PC-3 (cell line): ENCODE measurements around the gene NSUN2. TPM values are rescaled to one million over a fixed set of nuclear protein-coding genes. Genes with fewer than 3 reads are reported as not detected.

Experiments used
- ATAC-seq: fragments of 200-7000 bp; cut with Tn5 transposase; 2 replicates; pipeline ENCODE4 v1.9.1; 2020; ENCODE audit warnings: mild to moderate bottlenecking, moderate library complexity
- BruUV-seq: library from RNA; stranded (reverse); fragments of 400-500 nt; replicated peaks from 2 replicates; lab custom pipeline; 2021; lab: Mats Ljungman, UMichigan
- CTCF ChIA-PET: fragments of 300-600 bp; sonication (Branson Sonifier 250); formaldehyde crosslinking; loops from one replicate; lab custom pipeline; 2022; ENCODE audit warnings: antibody characterized with exemption; lab: Charles Lee
- POLR2A ChIA-PET: fragments of 300-600 bp; sonication (Branson Sonifier 250); formaldehyde crosslinking; loops from one replicate; lab custom pipeline; 2022; ENCODE audit warnings: antibody characterized with exemption; ENCODE audit not compliant: unreplicated experiment; lab: Charles Lee
- DNase-seq: peaks from one replicate; pipeline ENCODE4 v3.0.0-alpha.2; 2015
- H2AFZ ChIP-seq: fragments of 300-600 bp; sonication (generic); 2 replicates; pipeline ENCODE4 v1.6.0; 2016; ENCODE audit warnings: antibody characterized with exemption, low read length
- H3F3A ChIP-seq: fragments of 300-600 bp; sonication (generic); one replicate; pipeline ENCODE4 v1.6.0; 2017; ENCODE audit warnings: antibody characterized with exemption, low read length, control low read depth, mild to moderate bottlenecking; ENCODE audit not compliant: unreplicated experiment
- H3K27ac ChIP-seq: fragments of 300-600 bp; sonication (generic); 2 replicates; pipeline ENCODE4 v1.5.1; 2016; ENCODE audit warnings: mild to moderate bottlenecking, low read length
- H3K27me3 ChIP-seq: fragments of 300-600 bp; sonication (generic); 2 replicates; pipeline ENCODE4 v1.6.1; 2016; ENCODE audit warnings: low read length, mixed read lengths
- H3K36me3 ChIP-seq: fragments of 300-600 bp; sonication (generic); 2 replicates; pipeline ENCODE4 v1.6.1; 2016; ENCODE audit warnings: low read depth, mixed run types, low read length, mixed read lengths
- H3K4me1 ChIP-seq: fragments of 300-600 bp; sonication (generic); 2 replicates; pipeline ENCODE4 v1.5.1; 2016; ENCODE audit warnings: low read length; ENCODE audit not compliant: insufficient read depth
- H3K4me2 ChIP-seq: fragments of 300-600 bp; sonication (generic); 2 replicates; pipeline ENCODE4 v1.6.0; 2016; ENCODE audit warnings: low read length
- H3K4me3 ChIP-seq: fragments of 300-600 bp; sonication (generic); 2 replicates; pipeline ENCODE4 v1.5.1; 2016; ENCODE audit warnings: mild to moderate bottlenecking, low read length, mixed read lengths
- H3K79me2 ChIP-seq: fragments of 300-600 bp; sonication (generic); 2 replicates; pipeline ENCODE4 v1.6.1; 2017; ENCODE audit warnings: low read length, mixed read lengths
- H3K9ac ChIP-seq: fragments of 300-600 bp; sonication (generic); 2 replicates; pipeline ENCODE4 v1.6.0; 2016; ENCODE audit warnings: mild to moderate bottlenecking, low read length
- H3K9me2 ChIP-seq: fragments of 300-600 bp; sonication (generic); replicated peaks from 2 replicates; pipeline ENCODE4 v1.6.1; 2016; ENCODE audit warnings: mixed run types, low read length, mixed read lengths
- H3K9me3 ChIP-seq: fragments of 300-600 bp; sonication (generic); 2 replicates; pipeline ENCODE4 v1.6.1; 2016; ENCODE audit warnings: low read length, mixed read lengths
- H4K20me1 ChIP-seq: fragments of 300-600 bp; sonication (generic); 2 replicates; pipeline ENCODE4 v1.6.1; 2016; ENCODE audit warnings: low read length, mixed read lengths
- EZH2 ChIP-seq: fragments of 300-600 bp; sonication (generic); IDR thresholded peaks from one replicate; pipeline ENCODE4 v1.6.1; 2017; ENCODE audit warnings: antibody characterized with exemption, mild to moderate bottlenecking, low read length; ENCODE audit not compliant: unreplicated experiment
- EZH2phosphoT487 ChIP-seq: fragments of 300-600 bp; sonication (generic); IDR thresholded peaks from 2 replicates; pipeline ENCODE4 v1.6.1; 2018; ENCODE audit warnings: mild to moderate bottlenecking, antibody characterized with exemption, low read length, borderline replicate concordance
- intact Hi-C: fragments of 100-400 bp; cut with micrococcal nuclease; formaldehyde crosslinking; loops from 2 replicates; pipeline ENCODE4 v1.9.0; 2023
- total RNA-seq: library from RNA; depleted of rRNA; stranded (reverse); fragments of >200 nt; gene quantifications from 2 replicates; pipeline ENCODE4 v1.2.3, GENCODE V29; 2014
- TF ChIP-seq, protein P1 (sequence below): fragments of 300-600 bp; sonication (generic); conservative IDR thresholded peaks from 2 replicates; pipeline ENCODE4 v1.5.1; 2017; ENCODE audit warnings: antibody characterized with exemption, low read depth, mild to moderate bottlenecking, low read length

NSUN2 gene
- total RNA-seq, 1 experiment from 2014 or later, result 351 TPM

DNA sequence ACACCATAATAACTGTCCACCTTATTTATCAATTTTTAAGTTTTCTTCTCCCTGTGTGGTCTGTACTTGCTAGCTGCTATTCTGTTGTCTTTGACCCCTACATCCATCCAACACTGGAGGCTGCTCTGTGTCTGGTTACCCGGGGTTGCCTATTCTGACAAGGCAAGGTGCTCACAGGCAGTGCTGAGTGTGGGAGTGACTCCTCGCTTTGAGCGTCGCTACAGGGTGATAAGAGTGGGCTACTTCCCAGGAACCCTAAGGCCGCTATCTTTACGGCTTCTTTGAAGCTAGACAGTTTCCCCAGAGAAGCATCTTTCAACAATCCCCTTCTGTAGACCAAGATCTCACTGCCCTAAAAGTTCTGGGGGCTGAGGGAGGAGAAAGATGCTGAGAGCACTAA, 35.3 kb downstream of the NSUN2 start:
- TF ChIP-seq, protein P1, sequence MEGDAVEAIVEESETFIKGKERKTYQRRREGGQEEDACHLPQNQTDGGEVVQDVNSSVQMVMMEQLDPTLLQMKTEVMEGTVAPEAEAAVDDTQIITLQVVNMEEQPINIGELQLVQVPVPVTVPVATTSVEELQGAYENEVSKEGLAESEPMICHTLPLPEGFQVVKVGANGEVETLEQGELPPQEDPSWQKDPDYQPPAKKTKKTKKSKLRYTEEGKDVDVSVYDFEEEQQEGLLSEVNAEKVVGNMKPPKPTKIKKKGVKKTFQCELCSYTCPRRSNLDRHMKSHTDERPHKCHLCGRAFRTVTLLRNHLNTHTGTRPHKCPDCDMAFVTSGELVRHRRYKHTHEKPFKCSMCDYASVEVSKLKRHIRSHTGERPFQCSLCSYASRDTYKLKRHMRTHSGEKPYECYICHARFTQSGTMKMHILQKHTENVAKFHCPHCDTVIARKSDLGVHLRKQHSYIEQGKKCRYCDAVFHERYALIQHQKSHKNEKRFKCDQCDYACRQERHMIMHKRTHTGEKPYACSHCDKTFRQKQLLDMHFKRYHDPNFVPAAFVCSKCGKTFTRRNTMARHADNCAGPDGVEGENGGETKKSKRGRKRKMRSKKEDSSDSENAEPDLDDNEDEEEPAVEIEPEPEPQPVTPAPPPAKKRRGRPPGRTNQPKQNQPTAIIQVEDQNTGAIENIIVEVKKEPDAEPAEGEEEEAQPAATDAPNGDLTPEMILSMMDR, result no peak
- TF ChIP-seq EZH2phosphoT487, result no peak
- no peak for TF ChIP-seq EZH2
- Histone ChIP-seq H2AFZ (no peak overlapping the region), H3K4me3 (no peak overlapping the region), H3K4me2 (no peak overlapping the region), H3K27ac (no peak overlapping the region), H3F3A (no peaks in the 10 kb centered on the region), H3K9me3 (no peaks in the 10 kb centered on the region), H3K79me2 (no peaks in the 10 kb centered on the region), H3K9me2 (no peaks in the 10 kb centered on the region), H3K9ac (no peak overlapping the region), H4K20me1 (peaks cover 16% of the 10 kb centered on the region; the same call in 1 of the 2 replicates), H3K27me3 (no peaks in the 10 kb centered on the region), H3K4me1 (no peaks in the 10 kb centered on the region), H3K36me3 (peaks cover 60% of the 10 kb centered on the region)
- ChIA-PET POLR2A (no interaction called here), CTCF (no interaction called here)
- no peak for DNase-seq
- BruUV-seq, result no TSS peak
- intact Hi-C loops, result no loop called here
- ATAC-seq, result no peak

DNA sequence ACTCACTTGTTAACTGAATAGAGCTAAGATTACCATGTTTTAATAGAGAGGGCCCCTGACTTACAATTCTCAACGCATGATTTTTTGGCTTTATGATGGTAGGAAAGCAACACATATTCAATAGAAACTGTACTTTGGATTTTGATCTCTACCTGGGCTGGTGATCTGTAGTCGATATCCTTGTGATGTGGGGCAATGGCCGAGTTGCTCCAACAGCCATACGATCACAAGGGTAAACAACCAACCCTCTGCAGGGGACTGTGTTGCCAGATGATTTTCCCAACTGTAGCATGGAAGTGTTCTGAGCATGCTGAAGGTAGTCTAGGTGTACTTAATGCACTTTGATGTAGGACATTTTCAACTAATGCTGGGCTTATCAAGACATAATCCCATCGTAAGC, 36.5 kb downstream of the NSUN2 start:
- Histone ChIP-seq H3K9ac (no peak overlapping the region), H3K79me2 (no peaks in the 10 kb centered on the region), H3K4me2 (no peak overlapping the region), H3K36me3 (peaks cover 49% of the 10 kb centered on the region), H3F3A (no peaks in the 10 kb centered on the region), H3K9me3 (no peaks in the 10 kb centered on the region), H2AFZ (no peak overlapping the region), H3K9me2 (no peaks in the 10 kb centered on the region), H4K20me1 (peaks cover 6% of the 10 kb centered on the region; the same call in 1 of the 2 replicates), H3K27me3 (no peaks in the 10 kb centered on the region), H3K4me3 (no peak overlapping the region), H3K27ac (no peak overlapping the region), H3K4me1 (no peaks in the 10 kb centered on the region)
- BruUV-seq, result no TSS peak
- TF ChIP-seq EZH2, result no peak
- no peak for TF ChIP-seq EZH2phosphoT487
- TF ChIP-seq, protein P1, result no peak
- ChIA-PET CTCF (no interaction called here), POLR2A (no interaction called here)
- ATAC-seq, result no peak
- intact Hi-C loops, result no loop called here
- no peak for DNase-seq

DNA sequence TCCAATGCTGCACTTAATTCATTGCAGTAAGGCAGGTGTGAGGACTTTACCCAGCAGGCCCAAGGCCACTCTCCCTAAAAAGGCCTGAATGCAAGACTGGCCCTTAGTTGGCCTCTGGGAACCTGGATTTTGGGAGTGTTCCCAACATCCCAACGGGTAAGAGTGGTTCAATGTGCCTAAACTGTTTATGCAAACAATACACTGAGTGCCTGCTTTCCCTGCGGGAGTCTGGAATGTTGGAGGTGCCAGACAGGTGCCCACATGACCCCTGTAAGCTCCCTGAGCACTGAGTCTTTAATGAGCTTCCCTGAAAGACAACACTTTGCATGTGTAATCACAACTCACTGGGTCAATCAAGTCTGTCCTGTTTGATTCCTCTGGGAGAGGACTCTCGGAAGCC, 37.4 kb downstream of the NSUN2 start:
- H3F3A ChIP-seq, result no peaks in the 10 kb centered on the region
- H3K9me2 ChIP-seq, result no peaks in the 10 kb centered on the region
- H4K20me1 ChIP-seq, result peaks cover 6% of the 10 kb centered on the region; the same call in 1 of the 2 replicates
- intact Hi-C loops, result no loop called here
- ChIA-PET CTCF (no interaction called here), POLR2A (no interaction called here)
- no peak overlapping the region for H3K4me3 ChIP-seq
- ATAC-seq, result no peak
- no peaks in the 10 kb centered on the region for H3K9me3 ChIP-seq
- H3K4me1 ChIP-seq, result no peaks in the 10 kb centered on the region
- peaks cover 39% of the 10 kb centered on the region for H3K36me3 ChIP-seq
- no peaks in the 10 kb centered on the region for H3K27me3 ChIP-seq
- BruUV-seq, result no TSS peak
- no peak overlapping the region for H3K9ac ChIP-seq
- no peak for TF ChIP-seq EZH2phosphoT487
- TF ChIP-seq EZH2, result no peak
- TF ChIP-seq, protein P1, result no peak
- H3K79me2 ChIP-seq, result no peaks in the 10 kb centered on the region
- H2AFZ ChIP-seq, result no peak overlapping the region
- H3K27ac ChIP-seq, result no peak overlapping the region
- no peak overlapping the region for H3K4me2 ChIP-seq
- DNase-seq, result no peak
